Psoas muscle (tissue), 8 donors: ENCODE results near the gene LGALS16. TPM values are rescaled to one million over a fixed set of nuclear protein-coding genes. Genes with fewer than 3 reads are reported as not detected.

Experiments
- ATAC-seq, 4 donors: fragments of 200-7000 bp; cut with Tn5 transposase; one replicate each; pipeline ENCODE4 v1.9.1; 2020; ENCODE audit warnings: moderate library complexity in 3 of 4, mild to moderate bottlenecking in 2 of 4
- DNase-seq, 2 donors: peaks; one replicate each; pipeline ENCODE4 v3.0.0-alpha.2; 2020
- H3K27ac ChIP-seq: fragments of 200-600 bp; one replicate; pipeline ENCODE4 v1.8.0; 2022
- H3K27me3 ChIP-seq, 3 donors: fragments of 200-600 bp in 1 of 3; one replicate each; pipeline versions ENCODE4 v1.6.1 to v1.8.0; 2013 to 2022; ENCODE audit warnings: low read length in 2 of 3, mild to moderate bottlenecking in 2 of 3, moderate library complexity in 1 of 3; ENCODE audit not compliant: insufficient read depth in 3 of 3
- H3K36me3 ChIP-seq, 2 donors: fragments of 200-600 bp in 1 of 2; one replicate each; pipeline versions ENCODE4 v1.6.1 to v1.8.0; 2013 to 2022; ENCODE audit warnings: low read depth in 1 of 2, mild to moderate bottlenecking in 1 of 2, moderate library complexity in 1 of 2; ENCODE audit not compliant: insufficient read depth in 1 of 2
- H3K4me1 ChIP-seq: fragments of 200-600 bp; one replicate; pipeline ENCODE4 v1.8.0; 2022
- H3K4me3 ChIP-seq: fragments of 200-600 bp; one replicate; pipeline ENCODE4 v1.8.0; 2022; ENCODE audit warnings: mild to moderate bottlenecking
- H3K9me3 ChIP-seq: fragments of 200-600 bp; one replicate; pipeline ENCODE4 v1.8.0; 2022
- CTCF ChIP-seq: fragments of 200-600 bp; IDR thresholded peaks from one replicate; pipeline ENCODE4 v1.8.0; 2022; ENCODE audit warnings: antibody characterized with exemption
- WGBS, 3 donors: extraction: QIAGEN DNeasy Blood & Tissue Kit; methylation state at CpG; one replicate each; pipeline versions ENCODE4 v1.1.6 to v1.1.7; 2013; 5-methylcytosine and 5-hydroxymethylcytosine counted together
- intact Hi-C, 2 donors: fragments of 100-400 bp; cut with DNase I; formaldehyde crosslinking; loops; one replicate each; pipeline versions ENCODE4 v1.11.0 to v1.14.2; 2022
- polyA plus RNA-seq, 3 donors: library from polyadenylated mRNA; stranded (reverse); fragments of 200-250 nt; gene quantifications; one replicate each; pipeline ENCODE4 v1.2.3, GENCODE V29; 2013
- total RNA-seq, 4 donors: library from RNA; stranded (reverse); fragmentation: NEBNext Ultra II Directional in 2 of 4; extraction: Animal tissue kit (Norgen Biotek cat#: 25700) in 2 of 4; gene quantifications; one replicate each; pipeline versions ENCODE4 v1.2.1 to v1.2.4, GENCODE V29; 2021 to 2023
- donor health status: healthy with polysubstance abuse.
- donor health status: DM: no; HTN: no; CAD: no; lungs with moderate emphysema.
- donor health status: Bipolar disorder and iron deficiency.
- donor health status: healthy.
- donor health status: DM: yes; HTN: yes; CAD: no.
- donor health status: DM: no; HTN: no; CAD: no.
- donor health status: DM: no; HTN: no; CAD: no.
- donor health status: DM: yes; HTN: yes; CAD: no.

The LGALS16 gene
- total and polyA plus RNA-seq, 7 donors = not detected

GRCh38 chr19:39695759-39696158 is 40.0 kb downstream of the LGALS16 start:
- DNase-seq = no peak
- intact Hi-C loops = no loop called here
- 69 to 81% (median 79%) methylated on average over 2 of the region's 2 CpGs for WGBS, 3 donors
- Histone ChIP-seq H3K4me3 (no peak overlapping the region), H3K4me1 (no peaks in the 10 kb centered on the region), H3K36me3 (no peaks in the 10 kb centered on the region), H3K27ac (no peak overlapping the region), H3K9me3 (no peaks in the 10 kb centered on the region), H3K27me3 (no peaks in the 10 kb centered on the region)
- no peak for TF ChIP-seq CTCF
- no peak for ATAC-seq

GRCh38 chr19:39696387-39696786 is 40.7 kb downstream of the LGALS16 start:
- intact Hi-C loops = no loop called here
- ATAC-seq = no peak

GRCh38 chr19:39698535-39698934 is 42.8 kb downstream of the LGALS16 start:
- DNase-seq = no peak
- no peak overlapping the region for H3K27ac ChIP-seq

More at GRCh38 chr19:39696387-39696786, 40.7 kb downstream of the LGALS16 start:
- DNase-seq = no peak
- peaks cover 0 to 4% (median 0%) of the 10 kb centered on the region in 3 donors for H3K27me3 ChIP-seq
- H3K4me3 ChIP-seq = no peak overlapping the region
- no peaks in the 10 kb centered on the region for H3K36me3 ChIP-seq
- no peaks in the 10 kb centered on the region for H3K9me3 ChIP-seq
- no peak for TF ChIP-seq CTCF
- H3K27ac ChIP-seq = no peak overlapping the region
- H3K4me1 ChIP-seq = no peaks in the 10 kb centered on the region
- 57 to 59% (median 57%) methylated on average over 2 of the region's 2 CpGs for WGBS, 3 donors

GRCh38 chr19:39701291-39701690 is 45.6 kb downstream of the LGALS16 start:
- DNase-seq (no peak), ATAC-seq (no peak)
- Histone ChIP-seq H3K4me3 (no peak overlapping the region), H3K27me3 (peaks cover 0 to 4% (median 0%) of the 10 kb centered on the region in 3 donors), H3K9me3 (no peaks in the 10 kb centered on the region), H3K27ac (no peak overlapping the region), H3K36me3 (no peaks in the 10 kb centered on the region), H3K4me1 (no peaks in the 10 kb centered on the region)
- 57 to 68% (median 67%) methylated on average over 5 of the region's 5 CpGs for WGBS, 3 donors
- intact Hi-C loops = no loop called here
- no peak for TF ChIP-seq CTCF

More at GRCh38 chr19:39698535-39698934, 42.8 kb downstream of the LGALS16 start:
- Histone ChIP-seq H3K36me3 (no peaks in the 10 kb centered on the region), H3K27me3 (peaks cover 0 to 4% (median 0%) of the 10 kb centered on the region in 3 donors), H3K9me3 (no peaks in the 10 kb centered on the region), H3K4me1 (no peaks in the 10 kb centered on the region), H3K4me3 (no peak overlapping the region)
- no peak for TF ChIP-seq CTCF
- ATAC-seq = no peak
- intact Hi-C loops = no loop called here
